EL (cell line): Measurements from ENCODE around the gene SHB.

Experiments used
- DNase-seq: peaks from one replicate; pipeline ENCODE4 v3.0.0-alpha.2; 2016

SHB gene

DNA sequence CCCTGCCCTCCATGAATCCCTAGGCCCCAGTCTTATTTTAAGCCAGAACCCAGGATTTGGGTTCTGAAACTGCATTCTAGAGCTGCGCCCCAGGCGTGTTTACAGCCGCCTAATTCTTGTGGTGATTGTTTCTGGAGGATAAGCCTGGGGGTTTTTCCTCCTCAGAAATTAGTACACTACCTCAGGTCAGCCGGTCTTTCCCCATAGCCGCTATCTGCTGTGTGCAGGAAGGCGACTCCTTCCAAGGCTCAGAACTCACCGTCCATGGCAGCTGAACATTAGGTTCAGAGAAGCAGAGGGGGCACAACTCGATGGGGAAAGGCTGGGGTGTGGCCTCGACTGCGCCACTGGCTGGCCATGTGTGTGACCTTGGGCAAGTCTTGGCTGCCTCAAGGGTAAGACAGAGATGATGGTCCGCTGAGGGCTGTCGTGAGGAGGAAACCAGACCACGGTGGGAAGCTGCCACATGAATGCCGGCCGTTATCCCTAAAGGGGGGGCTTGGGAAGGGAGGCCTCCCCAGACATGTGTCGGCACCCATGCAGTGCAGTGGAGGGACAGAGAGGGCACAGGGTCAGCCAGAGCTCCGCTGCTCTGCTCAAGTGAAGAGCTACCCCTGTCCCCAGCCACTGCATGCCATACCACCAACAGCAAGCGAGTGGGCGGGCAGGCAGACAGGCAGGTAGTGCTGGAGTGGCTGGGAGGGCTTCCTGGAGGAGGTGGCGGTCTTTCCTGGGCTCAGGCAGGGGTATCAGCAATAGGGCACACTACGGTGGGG lies 28.9 kb downstream of the SHB start:
- no peak for DNase-seq

GRCh38 chr9:38039090-38039906 lies 29.7 kb downstream of the SHB start:
- DNase-seq = peak; percentile 81

DNA sequence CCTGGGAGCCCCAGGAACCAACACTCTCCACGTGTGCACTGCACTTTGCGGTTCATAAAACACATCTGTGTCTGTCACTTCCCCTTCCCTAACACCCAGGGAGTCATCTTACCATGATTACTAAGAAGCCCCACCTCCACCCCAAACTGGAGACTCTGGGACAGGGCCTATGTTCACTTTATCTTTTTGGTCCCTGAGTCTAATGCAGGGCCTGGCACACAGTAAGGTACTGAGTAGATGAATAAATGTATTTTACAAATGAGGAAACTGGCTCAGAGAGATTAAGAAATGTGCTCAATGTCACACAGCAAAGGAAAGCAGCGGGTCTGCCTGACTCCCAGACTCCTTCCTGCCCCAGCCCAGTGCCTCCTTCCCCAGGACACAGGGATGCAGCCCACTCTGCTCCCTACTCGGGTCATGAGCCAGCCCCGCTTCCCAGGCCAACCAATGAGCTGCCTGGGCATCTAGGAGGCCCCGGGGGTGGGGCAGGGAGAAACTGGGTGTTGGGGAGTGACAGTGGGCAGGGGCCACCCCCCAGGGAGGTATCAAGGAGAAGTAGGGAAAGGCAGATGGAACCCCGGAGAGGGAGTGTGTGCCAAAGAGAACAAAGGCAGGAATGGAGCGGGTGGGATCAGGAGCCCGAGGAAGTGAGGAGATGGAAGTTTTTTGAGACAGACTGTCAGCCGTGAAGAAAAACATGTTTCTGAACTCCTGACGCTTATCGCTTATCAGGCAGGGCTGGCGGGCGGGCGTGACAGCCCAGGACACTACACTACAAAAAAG lies 30.5 kb downstream of the SHB start:
- DNase-seq = no peak

GRCh38 chr9:38037981-38038306 lies 31.1 kb downstream of the SHB start:
- no peak for DNase-seq

- DNase-seq = peak; percentile 75
Measured at GRCh38 chr9:38036359-38037084, 32.5 kb downstream of the SHB start.

DNA sequence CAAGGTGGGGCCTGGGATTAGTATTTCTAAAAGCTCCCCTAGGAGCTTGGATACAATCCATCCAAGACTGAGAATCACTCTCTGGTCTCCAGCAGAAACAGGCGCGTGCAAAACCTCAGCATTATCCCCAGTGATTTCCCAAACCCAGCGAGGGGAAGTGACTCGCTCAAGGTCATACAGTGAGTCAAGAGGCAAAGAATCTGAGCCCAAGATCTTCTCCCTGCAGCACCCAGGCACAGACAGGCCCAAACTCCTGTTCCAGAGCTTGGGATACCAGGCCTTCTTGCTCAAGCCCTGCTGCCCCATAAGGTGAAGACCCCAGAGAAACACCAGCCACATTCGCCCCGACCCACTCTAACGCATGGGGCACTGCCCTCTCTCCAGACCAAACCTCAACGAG lies 33.2 kb downstream of the SHB start:
- peak; percentile 85 for DNase-seq

DNA sequence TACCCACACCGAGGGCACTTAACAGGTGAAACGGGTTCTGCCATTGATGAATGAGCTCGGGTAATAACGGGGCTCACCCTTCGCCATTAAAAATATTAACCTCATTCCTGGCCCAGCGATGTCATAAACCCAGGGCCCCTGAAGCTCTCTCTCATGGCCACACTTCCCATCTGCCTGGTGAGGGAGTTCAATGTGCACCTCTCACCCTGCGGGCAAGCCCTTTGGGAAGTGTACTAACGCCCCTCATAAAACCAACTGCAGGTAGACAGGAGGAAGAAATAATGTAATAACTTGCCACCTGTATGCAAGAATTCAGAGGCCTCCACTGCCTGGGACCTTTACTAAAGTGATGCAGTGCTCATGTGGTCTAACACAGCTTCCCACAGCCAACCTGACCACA lies 35.1 kb downstream of the SHB start:
- DNase-seq = no peak

DNA sequence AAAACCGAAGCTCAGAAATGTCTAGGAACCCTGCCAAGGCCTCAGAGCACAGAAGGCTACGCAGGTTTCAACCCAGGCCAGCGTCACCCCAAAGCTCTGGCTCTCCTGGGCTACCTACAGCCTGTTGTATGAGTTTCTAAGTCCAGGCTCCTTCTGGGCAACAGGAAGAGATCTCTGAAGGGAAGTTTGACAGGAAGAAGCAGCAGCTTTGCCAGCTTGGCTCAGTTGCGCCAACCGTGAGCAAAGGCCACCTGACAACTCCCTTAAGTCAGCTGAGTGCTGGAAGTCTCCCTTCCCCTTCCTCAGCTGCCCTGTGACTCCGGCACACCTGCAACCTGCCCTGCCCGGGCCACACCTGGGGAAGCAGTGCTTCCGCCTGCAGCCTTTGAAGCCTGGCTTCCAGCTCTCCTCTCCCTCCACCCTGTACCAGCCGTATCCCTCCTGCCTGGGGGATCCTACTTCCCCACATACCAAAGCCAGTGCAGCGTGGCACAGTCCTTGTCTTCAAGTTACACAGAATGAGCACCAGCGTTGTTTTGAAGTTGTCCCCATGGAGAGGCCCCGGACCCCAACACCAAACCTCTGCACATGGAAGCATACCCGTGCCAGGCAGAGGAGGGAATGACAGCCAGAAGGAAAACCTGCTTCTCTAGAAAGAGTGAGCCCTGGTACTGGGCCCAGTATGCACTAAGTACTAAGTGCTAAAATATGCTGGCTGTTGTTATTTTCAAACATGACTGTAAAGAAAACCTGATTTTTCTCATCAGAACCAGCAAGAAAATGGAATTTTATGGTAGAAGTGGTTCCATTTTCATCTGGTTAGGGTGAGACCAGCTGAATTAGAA lies 36.5 kb downstream of the SHB start:
- no peak for DNase-seq

DNA sequence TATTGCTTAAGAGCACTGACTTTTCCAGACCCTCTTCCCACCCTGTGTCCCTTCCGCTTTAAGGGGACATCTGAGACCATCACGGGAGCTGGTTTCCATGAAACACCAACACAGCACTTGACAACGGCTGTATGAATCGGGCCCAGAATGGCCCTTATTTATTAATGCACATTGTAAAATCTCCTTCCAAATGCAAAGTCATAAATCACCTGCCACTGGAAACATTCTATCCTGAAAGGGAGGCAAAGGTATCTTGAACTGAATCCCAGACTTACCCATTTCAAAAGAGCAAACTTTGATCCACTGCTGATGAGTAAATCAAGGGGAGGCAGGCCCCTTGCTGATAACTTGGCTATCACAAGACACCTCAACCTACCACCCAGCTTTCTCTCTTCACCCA lies 37.4 kb downstream of the SHB start:
- no peak for DNase-seq

GRCh38 chr9:38030658-38031057 lies 38.4 kb downstream of the SHB start:
- no peak for DNase-seq

- no peak for DNase-seq
Measured at GRCh38 chr9:38029915-38030638, 39.0 kb downstream of the SHB start.

- no peak for DNase-seq
Measured at GRCh38 chr9:38027714-38028113, 41.3 kb downstream of the SHB start.

GRCh38 chr9:38026840-38027527 lies 42.0 kb downstream of the SHB start:
- no peak for DNase-seq

GRCh38 chr9:38026021-38026809 lies 42.8 kb downstream of the SHB start:
- peak; percentile 98 for DNase-seq

DNA sequence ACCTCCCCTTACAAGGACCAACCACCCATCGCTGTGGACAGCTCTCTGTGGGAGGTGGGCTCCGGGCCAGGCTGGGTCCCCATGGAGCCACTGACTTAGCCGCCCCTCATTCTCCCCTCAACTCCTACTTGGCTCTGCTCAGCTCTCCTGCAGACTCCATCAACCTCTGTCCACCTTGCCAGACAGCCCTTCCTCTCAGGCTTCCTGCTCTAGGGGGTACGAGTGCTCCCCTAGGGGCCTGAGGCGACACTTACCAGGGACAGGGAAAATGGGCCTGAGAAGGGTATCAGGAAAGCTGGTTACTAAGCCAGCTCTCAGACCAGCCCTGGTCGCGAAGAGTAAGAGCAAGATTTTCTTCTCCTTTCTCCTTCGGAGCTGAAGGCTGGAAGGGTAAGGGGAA lies 43.9 kb downstream of the SHB start:
- no peak for DNase-seq

DNA sequence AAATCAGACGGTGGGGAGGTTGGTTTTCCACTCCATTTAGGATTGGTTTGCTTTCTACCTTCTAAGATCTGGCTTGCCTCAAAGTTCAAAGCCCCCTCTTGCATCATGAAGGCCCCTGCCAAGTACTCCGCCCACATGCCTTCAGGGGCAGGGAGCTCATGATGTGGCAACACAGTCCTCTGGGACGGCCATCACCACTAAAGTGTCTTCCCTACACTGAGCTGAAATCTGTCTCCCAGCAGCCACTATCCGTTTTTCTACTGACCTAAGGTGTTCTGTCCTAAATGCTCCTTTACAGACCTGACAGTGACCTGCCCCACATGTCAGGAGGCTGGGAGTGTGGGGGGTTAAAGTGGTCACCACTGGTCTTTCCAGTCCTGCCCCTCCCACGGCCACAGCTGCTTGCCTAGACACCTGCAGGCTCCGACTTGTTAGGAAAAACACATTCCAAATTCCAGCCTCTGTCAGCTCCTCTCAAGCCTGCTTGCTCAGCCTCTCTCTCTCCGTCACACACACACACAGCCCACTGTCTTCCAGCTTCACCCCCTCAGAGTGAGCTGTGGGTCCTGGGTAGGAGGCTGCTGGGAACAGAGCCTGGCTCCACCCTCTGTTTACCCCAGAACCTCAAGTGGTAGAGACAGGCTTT lies 44.9 kb downstream of the SHB start:
- peak; percentile 73 for DNase-seq

DNA sequence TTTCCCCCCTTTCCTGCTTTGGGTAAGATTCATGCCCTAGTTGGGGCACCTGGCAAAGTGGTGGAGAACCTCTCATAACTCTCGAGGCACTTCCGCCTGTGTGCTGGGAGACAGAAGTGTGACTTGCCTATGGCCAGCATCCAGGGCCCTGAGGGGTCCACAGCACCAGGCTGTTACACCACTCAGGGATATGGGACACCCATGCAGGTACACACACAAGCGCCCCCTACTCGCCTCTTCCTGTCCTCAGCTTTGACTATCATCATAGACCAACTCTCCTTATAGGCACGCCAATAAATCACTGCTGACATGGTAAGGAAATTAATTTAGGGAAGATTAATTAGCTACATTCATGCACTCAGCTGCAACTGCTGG lies 45.4 kb downstream of the SHB start:
- no peak for DNase-seq

- no peak for DNase-seq
Measured at GRCh38 chr9:38022995-38023394, 46.0 kb downstream of the SHB start.

DNA sequence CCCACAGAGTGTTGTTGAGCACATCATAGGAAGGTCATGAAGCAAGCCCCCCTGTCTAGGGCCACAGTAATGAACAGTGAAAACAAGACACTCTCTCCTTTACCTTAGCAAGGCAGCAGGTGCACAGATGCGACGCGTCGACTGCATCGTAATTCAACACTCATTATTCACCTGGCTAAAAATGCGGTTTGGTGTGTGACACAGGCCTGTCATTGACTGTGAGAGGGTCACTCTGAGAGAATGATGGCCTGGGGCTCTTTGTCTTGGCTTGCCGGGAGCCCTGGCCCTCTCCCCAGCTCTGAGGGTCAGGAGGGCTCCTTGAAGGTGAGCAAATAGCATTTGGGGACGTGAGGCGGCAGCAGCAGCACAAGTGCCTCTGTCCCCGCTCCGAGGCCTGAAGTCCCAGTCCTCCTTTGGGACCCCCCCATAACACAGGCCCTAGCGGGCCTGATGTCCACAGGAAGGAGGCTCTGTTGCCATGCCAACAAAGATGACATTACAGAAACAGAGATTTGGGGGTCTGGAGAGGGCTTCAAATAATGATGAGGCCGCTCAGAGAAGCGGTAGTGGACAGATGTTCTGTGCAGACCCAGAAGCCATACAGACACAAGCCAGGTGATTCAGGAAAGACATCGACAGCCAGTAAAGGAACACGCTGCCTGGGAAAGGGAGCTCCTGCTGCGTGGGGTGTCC lies 46.7 kb downstream of the SHB start:
- no peak for DNase-seq
